Measurements from ENCODE around the gene ZNF320.
A peak's percentile ranks its signal among the peaks of the same experiment; 100 is the strongest.
"Not testable (repeated sequence)": the region's sequence is repeated elsewhere in the genome, so short reads cannot be mapped to it uniquely, and the experiment has no call there.

The ZNF320 gene

GRCh38 chr19:52940905-52941304 lies 43.5 kb upstream of the ZNF320 start:
- DNase-seq (ENCODE audit: low read depth); H3K4me3 ChIP-seq (ENCODE audit: low read length); H3K36me3 ChIP-seq (ENCODE audit: control insufficient read depth, insufficient read depth, low read length, severe bottlenecking); H3K4me1 ChIP-seq (ENCODE audit: control insufficient read depth, insufficient read depth, low read length); H3K27me3 ChIP-seq (replicated peaks; ENCODE audit: control insufficient read depth, insufficient read depth, low read length); H3K9me3 ChIP-seq (ENCODE audit: control insufficient read depth, low read length); H3K9ac ChIP-seq (ENCODE audit: low read length): not testable (repeated sequence)

GRCh38 chr19:52938761-52939160 lies 41.3 kb upstream of the ZNF320 start:
- Histone ChIP-seq H3K4me3 (ENCODE audit: low read length) (no peak overlapping the region), H3K36me3 (ENCODE audit: control insufficient read depth, insufficient read depth, low read length, severe bottlenecking) (no peaks in the 10 kb centered on the region)
- no peak for DNase-seq (ENCODE audit: low read depth)

GRCh38 chr19:52936954-52937325 lies 39.5 kb upstream of the ZNF320 start:
- Histone ChIP-seq H3K4me3 (ENCODE audit: low read length) (no peak overlapping the region), H3K27me3 (replicated peaks; ENCODE audit: control insufficient read depth, insufficient read depth, low read length) (no peaks in the 10 kb centered on the region), H3K4me1 (ENCODE audit: control insufficient read depth, insufficient read depth, low read length) (peaks cover 6% of the 10 kb centered on the region), H3K36me3 (ENCODE audit: control insufficient read depth, insufficient read depth, low read length, severe bottlenecking) (no peaks in the 10 kb centered on the region), H3K9ac (ENCODE audit: low read length) (no peak overlapping the region), H3K9me3 (ENCODE audit: control insufficient read depth, low read length) (no peaks in the 10 kb centered on the region)
- no peak for DNase-seq (ENCODE audit: low read depth)

More at GRCh38 chr19:52938761-52939160, 41.3 kb upstream of the ZNF320 start:
- no peaks in the 10 kb centered on the region for H3K27me3 ChIP-seq (replicated peaks; ENCODE audit: control insufficient read depth, insufficient read depth, low read length)
- H3K4me1 ChIP-seq (ENCODE audit: control insufficient read depth, insufficient read depth, low read length) = peaks cover 9% of the 10 kb centered on the region
- H3K9me3 ChIP-seq (ENCODE audit: control insufficient read depth, low read length) = no peaks in the 10 kb centered on the region
- H3K9ac ChIP-seq (ENCODE audit: low read length) = no peak overlapping the region

GRCh38 chr19:52936151-52936953 lies 38.9 kb upstream of the ZNF320 start:
- H3K4me3 ChIP-seq (ENCODE audit: low read length) = no peak overlapping the region

GRCh38 chr19:52935434-52935833 lies 38.0 kb upstream of the ZNF320 start:
- no peaks in the 10 kb centered on the region for H3K36me3 ChIP-seq (ENCODE audit: control insufficient read depth, insufficient read depth, low read length, severe bottlenecking)
- H3K9me3 ChIP-seq (ENCODE audit: control insufficient read depth, low read length) = no peaks in the 10 kb centered on the region
- no peak overlapping the region for H3K4me3 ChIP-seq (ENCODE audit: low read length)
- H3K27me3 ChIP-seq (replicated peaks; ENCODE audit: control insufficient read depth, insufficient read depth, low read length) = no peaks in the 10 kb centered on the region
- no peak overlapping the region for H3K9ac ChIP-seq (ENCODE audit: low read length)
- peaks cover 6% of the 10 kb centered on the region for H3K4me1 ChIP-seq (ENCODE audit: control insufficient read depth, insufficient read depth, low read length)
- DNase-seq (ENCODE audit: low read depth) = no peak

More at GRCh38 chr19:52936151-52936953, 38.9 kb upstream of the ZNF320 start:
- no peak for DNase-seq (ENCODE audit: low read depth)
- no peaks in the 10 kb centered on the region for H3K36me3 ChIP-seq (ENCODE audit: control insufficient read depth, insufficient read depth, low read length, severe bottlenecking)
- no peak overlapping the region for H3K9ac ChIP-seq (ENCODE audit: low read length)
- H3K4me1 ChIP-seq (ENCODE audit: control insufficient read depth, insufficient read depth, low read length) = peaks cover 6% of the 10 kb centered on the region
- H3K27me3 ChIP-seq (replicated peaks; ENCODE audit: control insufficient read depth, insufficient read depth, low read length) = no peaks in the 10 kb centered on the region
- H3K9me3 ChIP-seq (ENCODE audit: control insufficient read depth, low read length) = no peaks in the 10 kb centered on the region

GRCh38 chr19:52924641-52925040 lies 27.2 kb upstream of the ZNF320 start:
- H3K27me3 ChIP-seq (replicated peaks; ENCODE audit: control insufficient read depth, insufficient read depth, low read length); H3K9me3 ChIP-seq (ENCODE audit: control insufficient read depth, low read length); H3K4me1 ChIP-seq (ENCODE audit: control insufficient read depth, insufficient read depth, low read length); H3K4me3 ChIP-seq (ENCODE audit: low read length); H3K9ac ChIP-seq (ENCODE audit: low read length); DNase-seq (ENCODE audit: low read depth): not testable (repeated sequence)
- peaks cover 13% of the 10 kb centered on the region for H3K36me3 ChIP-seq (ENCODE audit: control insufficient read depth, insufficient read depth, low read length, severe bottlenecking)

- peaks cover 5% of the 10 kb centered on the region for H3K4me1 ChIP-seq (ENCODE audit: control insufficient read depth, insufficient read depth, low read length)
- peak; percentile 21 for DNase-seq (ENCODE audit: low read depth)
- H3K9me3 ChIP-seq (ENCODE audit: control insufficient read depth, low read length) = no peaks in the 10 kb centered on the region
- H3K36me3 ChIP-seq (ENCODE audit: control insufficient read depth, insufficient read depth, low read length, severe bottlenecking) = peaks cover 8% of the 10 kb centered on the region
- peak overlapping the region; percentile 73 for H3K9ac ChIP-seq (ENCODE audit: low read length)
- no peaks in the 10 kb centered on the region for H3K27me3 ChIP-seq (replicated peaks; ENCODE audit: control insufficient read depth, insufficient read depth, low read length)
- peak overlapping the region; percentile 91 for H3K4me3 ChIP-seq (ENCODE audit: low read length)
Measured at GRCh38 chr19:52923778-52924593, 26.6 kb upstream of the ZNF320 start.

- Histone ChIP-seq H3K36me3 (ENCODE audit: control insufficient read depth, insufficient read depth, low read length, severe bottlenecking) (no peaks in the 10 kb centered on the region), H3K9ac (ENCODE audit: low read length) (peak within 1 kb of the TSS; percentile 88), H3K4me3 (ENCODE audit: low read length) (peak within 1 kb of the TSS; percentile 91), H3K9me3 (ENCODE audit: control insufficient read depth, low read length) (no peaks in the 10 kb centered on the region), H3K4me1 (ENCODE audit: control insufficient read depth, insufficient read depth, low read length) (peaks cover 5% of the 10 kb centered on the region), H3K27me3 (replicated peaks; ENCODE audit: control insufficient read depth, insufficient read depth, low read length) (no peaks in the 10 kb centered on the region)
- peak; percentile 89 for DNase-seq (ENCODE audit: low read depth)
Measured at GRCh38 chr19:52922841-52923777, 25.7 kb upstream of the ZNF320 start, which contains the start of gene ZNF888. TSS of gene ZNF888 (minus strand) at chr19:52923428. CDS start at chr19:52917873, 5,555 bp downstream.

GRCh38 chr19:52917531-52917930 lies 20.1 kb upstream of the ZNF320 start:
- no peaks in the 10 kb centered on the region for H3K36me3 ChIP-seq (ENCODE audit: control insufficient read depth, insufficient read depth, low read length, severe bottlenecking)
- no peaks in the 10 kb centered on the region for H3K9me3 ChIP-seq (ENCODE audit: control insufficient read depth, low read length)
- H3K4me3 ChIP-seq (ENCODE audit: low read length) = no peak overlapping the region
- DNase-seq (ENCODE audit: low read depth) = no peak
- H3K27me3 ChIP-seq (replicated peaks; ENCODE audit: control insufficient read depth, insufficient read depth, low read length) = no peaks in the 10 kb centered on the region
- H3K4me1 ChIP-seq (ENCODE audit: control insufficient read depth, insufficient read depth, low read length) = no peaks in the 10 kb centered on the region
- H3K9ac ChIP-seq (ENCODE audit: low read length) = no peak overlapping the region

GRCh38 chr19:52910648-52911047 lies 13.2 kb upstream of the ZNF320 start:
- H3K4me1 ChIP-seq (ENCODE audit: control insufficient read depth, insufficient read depth, low read length) = no peaks in the 10 kb centered on the region
- H3K36me3 ChIP-seq (ENCODE audit: control insufficient read depth, insufficient read depth, low read length, severe bottlenecking) = peaks cover 20% of the 10 kb centered on the region
- H3K4me3 ChIP-seq (ENCODE audit: low read length) = no peak overlapping the region
- no peak for DNase-seq (ENCODE audit: low read depth)
- H3K9me3 ChIP-seq (ENCODE audit: control insufficient read depth, low read length) = peaks cover 4% of the 10 kb centered on the region
- no peak overlapping the region for H3K9ac ChIP-seq (ENCODE audit: low read length)
- no peaks in the 10 kb centered on the region for H3K27me3 ChIP-seq (replicated peaks; ENCODE audit: control insufficient read depth, insufficient read depth, low read length)
